GM18873 (cell line): Measurements from ENCODE around the gene OR10G8.
"Not testable (repeated sequence)": the region's sequence is repeated elsewhere in the genome, so short reads cannot be mapped to it uniquely, and the experiment has no call there.

Source experiments
- ATAC-seq: cut with Tn5 transposase; IDR thresholded peaks from one replicate; pipeline ENCODE4 v1.9.1; 2021; ENCODE audit warnings: mild to moderate bottlenecking, moderate library complexity, moderate number of reproducible peaks; ENCODE audit not compliant: unreplicated experiment, low FRiP score

Gene OR10G8, protein sequence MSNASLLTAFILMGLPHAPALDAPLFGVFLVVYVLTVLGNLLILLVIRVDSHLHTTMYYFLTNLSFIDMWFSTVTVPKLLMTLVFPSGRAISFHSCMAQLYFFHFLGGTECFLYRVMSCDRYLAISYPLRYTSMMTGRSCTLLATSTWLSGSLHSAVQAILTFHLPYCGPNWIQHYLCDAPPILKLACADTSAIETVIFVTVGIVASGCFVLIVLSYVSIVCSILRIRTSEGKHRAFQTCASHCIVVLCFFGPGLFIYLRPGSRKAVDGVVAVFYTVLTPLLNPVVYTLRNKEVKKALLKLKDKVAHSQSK

DNA sequence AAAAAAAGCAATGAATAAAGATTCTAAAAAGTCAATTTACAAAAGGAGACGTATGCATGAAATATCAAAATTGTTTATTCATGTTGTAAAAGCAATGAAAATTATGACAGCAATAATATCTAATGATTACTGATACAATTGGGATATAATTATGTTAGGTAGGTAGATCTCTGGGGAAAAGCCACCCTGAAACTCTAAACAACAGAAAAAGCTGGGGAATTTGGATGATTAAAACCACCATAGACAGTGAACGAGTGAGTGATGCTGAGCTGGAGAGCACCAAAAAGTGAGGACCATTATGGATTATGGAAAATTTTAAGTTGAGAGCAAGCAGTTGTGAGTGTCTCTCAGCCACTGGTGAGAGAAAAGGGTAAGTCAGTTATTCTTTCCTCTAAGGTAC is at the start of gene OR10G8:
TSS of gene OR10G8 (plus strand) at position 301 of the 400 bp plus-strand sequence. CDS start 2,825 bp downstream, outside the sequence.
- ATAC-seq, result no peak

DNA sequence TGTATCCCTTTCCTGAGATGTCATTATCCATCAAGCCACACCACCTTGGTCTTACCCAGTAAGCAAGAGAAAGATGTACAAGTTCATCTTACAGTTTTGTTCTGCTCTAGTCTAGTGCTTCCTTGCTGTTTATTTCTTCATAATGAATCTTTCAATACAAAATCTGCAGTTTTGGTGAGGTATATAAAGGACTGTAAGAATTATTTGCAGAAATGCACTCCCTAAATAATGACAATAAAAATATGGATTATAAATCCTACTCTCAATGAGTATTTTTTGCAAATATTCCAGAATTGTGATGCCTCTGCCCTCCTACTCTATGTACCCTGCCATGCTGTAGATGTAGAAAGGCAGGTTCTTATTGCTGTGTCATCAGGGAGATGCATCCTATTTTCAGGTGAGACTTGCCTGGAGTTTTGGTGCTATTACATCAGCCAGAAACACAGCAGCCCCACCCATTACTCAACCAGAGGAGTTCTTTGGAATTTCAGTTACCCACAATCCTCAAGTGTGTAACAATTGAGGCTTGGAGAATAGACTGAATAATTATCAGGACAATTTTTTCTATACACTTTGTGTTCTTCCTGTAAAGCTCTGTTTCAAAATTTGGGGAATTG is 48.8 kb upstream of the OR10G8 start, which contains the start of gene OR10S1:
TSS of gene OR10S1 (minus strand) at position 51 of the 617 bp plus-strand sequence. CDS start 117 bp downstream, outside the sequence.
- ATAC-seq, result no peak

DNA sequence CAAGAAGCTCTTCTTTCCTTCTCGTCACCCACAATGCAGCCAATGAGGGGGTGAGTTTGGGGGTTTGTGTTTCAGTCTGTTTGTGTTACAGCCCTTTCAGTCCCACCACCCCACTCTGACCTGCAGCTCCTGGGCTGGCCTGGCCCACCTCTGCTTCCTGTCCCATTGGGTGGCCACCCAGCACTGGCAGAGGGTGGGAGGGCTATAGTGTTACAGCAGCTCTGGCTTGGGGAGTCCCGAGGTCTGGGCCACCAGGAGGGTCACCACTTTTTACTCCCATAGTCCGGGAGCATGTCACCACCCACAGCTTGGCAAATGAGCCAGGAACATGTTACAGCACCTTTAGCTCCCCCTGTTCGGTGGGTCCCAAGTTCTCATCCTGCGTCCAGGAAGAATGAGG is 47.3 kb upstream of the OR10G8 start:
- ATAC-seq, result no peak

DNA sequence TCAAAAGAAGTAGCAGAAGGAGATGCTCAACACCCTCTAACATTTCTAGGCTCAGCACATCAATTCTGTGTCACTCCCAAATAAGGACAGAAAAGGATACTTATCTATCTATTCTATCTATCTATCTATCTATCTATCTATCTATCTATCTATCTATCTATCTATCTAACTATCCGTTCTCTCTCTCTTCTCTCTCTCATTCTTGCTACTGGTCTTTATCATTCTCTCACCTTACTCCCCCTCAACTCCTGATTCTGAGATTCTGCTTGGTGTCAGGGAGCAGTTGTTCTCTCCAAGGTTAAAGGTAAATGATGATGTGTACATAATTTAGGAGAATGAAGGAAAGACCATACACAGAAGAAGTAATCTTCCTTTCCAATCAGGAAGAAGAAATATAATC is 31.5 kb upstream of the OR10G8 start, which contains the start of gene OR10G6:
TSS of gene OR10G6 (minus strand) at position 43 of the 400 bp plus-strand sequence. CDS start at position 43, 0 bp downstream.
- no peak for ATAC-seq

DNA sequence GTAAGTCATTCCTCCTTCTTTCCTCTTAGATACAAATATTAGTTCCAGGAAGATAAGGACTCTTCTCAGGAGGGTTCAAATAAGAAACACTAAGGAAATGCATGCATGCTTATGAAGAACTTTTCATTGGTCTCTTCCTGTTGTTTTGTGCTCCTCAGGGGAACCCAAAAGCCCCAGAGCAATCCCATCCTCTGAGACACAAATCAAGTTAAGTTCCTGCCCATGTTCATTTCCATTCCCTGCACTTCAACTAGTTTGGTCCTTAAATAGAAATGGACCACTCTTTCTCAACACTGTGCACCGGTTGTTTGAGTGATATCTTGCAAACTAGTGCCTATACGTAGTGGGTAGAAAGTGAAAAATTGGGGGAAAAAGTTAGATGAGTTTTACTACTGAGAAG is 13.9 kb upstream of the OR10G8 start, which contains the start of gene OR10G4:
TSS of gene OR10G4 (plus strand) at position 301 of the 400 bp plus-strand sequence. CDS start 2,578 bp downstream, outside the sequence.
- ATAC-seq, result no peak

DNA sequence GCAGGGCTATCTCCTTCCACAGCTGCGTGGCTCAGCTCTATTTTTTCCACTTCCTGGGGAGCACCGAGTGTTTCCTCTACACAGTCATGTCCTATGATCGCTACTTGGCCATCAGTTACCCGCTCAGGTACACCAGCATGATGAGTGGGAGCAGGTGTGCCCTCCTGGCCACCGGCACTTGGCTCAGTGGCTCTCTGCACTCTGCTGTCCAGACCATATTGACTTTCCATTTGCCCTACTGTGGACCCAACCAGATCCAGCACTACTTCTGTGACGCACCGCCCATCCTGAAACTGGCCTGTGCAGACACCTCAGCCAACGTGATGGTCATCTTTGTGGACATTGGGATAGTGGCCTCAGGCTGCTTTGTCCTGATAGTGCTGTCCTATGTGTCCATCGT is 10.8 kb upstream of the OR10G8 start:
- ATAC-seq, result not testable (repeated sequence)

DNA sequence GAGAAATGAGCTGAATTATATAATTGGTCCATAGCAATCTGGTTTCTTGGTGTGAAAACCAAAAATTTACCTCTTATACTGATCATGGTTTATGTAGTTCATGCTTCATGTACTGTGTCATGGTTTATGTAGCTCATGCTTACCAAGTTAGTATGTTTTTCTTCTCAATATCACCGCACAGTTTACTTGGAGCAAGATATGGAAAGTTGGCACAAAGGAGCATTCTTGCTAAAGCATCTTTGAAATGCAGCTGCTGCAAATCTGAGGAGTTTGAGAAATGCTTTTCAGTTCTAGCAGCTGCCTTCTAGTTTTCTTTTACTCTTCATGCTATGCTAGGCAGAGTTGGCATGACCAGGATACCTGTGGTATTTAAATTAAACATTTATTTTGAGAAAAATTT is 10.1 kb downstream of the OR10G8 start:
- ATAC-seq, result no peak

DNA sequence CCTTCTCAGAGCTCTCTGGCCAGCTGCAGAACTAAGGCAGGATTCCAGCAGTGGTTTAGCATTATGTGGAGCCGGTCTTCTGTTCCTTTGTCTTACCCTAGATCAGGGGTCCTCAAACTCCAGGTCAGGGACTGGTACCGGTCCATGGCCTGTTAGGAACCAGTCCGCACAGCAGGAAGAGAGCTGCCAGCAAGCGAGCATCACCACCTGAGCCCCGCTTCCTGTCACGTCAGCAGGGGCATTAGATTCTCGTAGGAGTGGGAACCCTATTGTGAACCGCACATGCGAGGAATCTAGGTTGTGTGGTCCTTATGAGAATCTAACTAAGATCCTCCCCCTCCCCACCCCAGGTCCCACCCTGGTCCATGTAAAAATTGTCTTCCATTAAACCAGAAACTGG is 13.0 kb downstream of the OR10G8 start:
- ATAC-seq, result no peak

DNA sequence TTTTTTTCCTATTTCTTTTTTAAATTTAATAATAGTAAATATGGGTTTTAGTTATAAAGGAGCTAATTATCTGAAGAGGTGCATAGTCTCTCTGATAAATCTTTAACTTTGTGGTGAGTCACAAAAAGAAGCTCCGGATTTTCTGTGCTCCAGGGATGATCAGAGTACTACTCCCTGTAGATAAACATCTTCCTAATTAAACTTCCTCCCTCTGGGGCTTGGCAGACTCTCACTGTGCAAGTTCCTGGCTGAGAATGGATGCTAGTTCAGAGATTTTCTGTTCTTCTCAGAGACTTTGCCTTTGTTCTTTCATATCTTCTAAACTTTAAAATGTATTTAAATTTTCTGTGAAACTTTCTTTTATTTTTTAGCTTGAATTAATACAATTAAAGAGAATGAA is 14.7 kb downstream of the OR10G8 start, which contains the start of gene OR10G7:
TSS of gene OR10G7 (minus strand) at position 72 of the 400 bp plus-strand sequence. CDS start 2,324 bp downstream, outside the sequence.
- no peak for ATAC-seq

DNA sequence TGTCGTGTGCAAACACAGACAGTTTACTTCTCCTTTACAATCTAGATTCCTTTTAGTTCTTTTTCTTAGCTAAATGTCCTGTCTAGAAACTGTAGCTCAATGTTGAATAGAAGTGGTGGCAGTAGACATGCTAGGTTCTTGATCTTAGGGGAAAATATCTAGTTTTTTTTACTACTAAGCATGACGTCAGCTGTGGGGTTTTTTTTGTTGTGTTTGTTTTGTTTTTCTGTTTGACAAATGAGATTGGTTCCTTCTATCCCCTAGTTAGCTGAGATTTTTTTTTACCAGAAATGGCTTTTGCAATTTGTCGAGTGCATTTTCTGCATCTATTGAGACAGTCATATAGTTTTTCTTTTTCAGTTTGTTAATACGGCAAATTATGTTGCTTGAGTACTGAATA is 16.8 kb downstream of the OR10G8 start:
- ATAC-seq, result no peak

DNA sequence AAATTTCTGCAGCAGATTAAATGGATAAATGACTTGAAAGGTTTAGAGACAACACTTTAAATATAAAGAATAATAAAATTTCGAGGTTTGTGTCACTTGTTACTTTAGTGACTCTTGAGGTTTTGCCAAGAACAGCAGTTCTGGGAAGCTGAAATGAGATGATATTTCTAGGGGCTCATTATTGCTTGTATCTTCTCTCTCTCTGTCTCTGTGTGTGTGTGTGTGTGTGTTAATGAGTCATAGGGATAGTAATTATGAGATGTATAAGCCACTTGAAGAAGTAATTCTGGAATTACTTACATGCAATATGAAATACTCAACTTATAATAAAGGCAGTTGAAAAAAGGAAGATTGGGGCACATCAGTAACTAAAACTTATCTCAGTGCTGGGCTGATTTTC is 24.1 kb downstream of the OR10G8 start:
- no peak for ATAC-seq

DNA sequence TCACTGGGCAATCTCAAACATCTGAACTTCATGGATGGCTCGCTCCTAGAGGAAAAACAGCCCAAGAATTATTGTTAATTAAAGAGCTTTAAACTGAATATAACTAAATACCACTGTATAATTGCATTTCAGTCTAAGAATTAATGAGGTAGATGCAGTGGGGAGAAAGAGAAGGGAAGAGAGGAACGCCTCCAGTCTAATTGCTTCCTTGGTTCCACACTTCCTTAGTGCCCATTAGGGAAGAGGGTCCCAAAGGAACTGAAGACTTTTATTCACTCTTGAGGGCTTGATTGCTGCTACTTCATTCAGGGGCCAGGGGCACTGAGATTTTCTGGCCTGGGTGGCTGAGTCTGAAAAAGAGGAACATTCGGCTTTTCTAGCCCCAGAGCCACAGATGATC is 26.4 kb downstream of the OR10G8 start:
- ATAC-seq, result no peak

DNA sequence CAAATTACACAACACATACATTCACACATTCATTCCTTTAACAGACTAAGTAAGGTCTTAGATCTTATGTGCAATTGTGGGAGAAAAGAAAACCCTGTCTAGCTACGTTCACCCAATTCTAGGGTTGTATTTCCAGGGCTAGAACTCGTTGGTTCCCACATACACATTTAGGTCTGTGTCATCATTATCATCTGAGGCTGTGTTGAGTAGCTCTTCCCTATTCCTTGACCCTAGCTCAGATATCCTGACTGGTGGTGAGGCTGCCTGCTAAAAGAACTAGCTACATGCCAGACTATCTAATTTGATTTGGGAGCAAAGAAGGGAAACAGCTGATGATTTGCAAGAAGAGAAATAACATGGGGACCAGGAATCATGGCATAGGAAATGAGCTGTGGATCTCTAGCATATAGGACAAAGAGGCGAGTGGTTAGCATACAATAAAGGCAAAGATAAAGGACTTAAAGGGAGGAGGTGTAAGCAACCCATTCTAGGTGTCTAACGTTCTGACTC is 42.1 kb downstream of the OR10G8 start:
- ATAC-seq, result no peak

DNA sequence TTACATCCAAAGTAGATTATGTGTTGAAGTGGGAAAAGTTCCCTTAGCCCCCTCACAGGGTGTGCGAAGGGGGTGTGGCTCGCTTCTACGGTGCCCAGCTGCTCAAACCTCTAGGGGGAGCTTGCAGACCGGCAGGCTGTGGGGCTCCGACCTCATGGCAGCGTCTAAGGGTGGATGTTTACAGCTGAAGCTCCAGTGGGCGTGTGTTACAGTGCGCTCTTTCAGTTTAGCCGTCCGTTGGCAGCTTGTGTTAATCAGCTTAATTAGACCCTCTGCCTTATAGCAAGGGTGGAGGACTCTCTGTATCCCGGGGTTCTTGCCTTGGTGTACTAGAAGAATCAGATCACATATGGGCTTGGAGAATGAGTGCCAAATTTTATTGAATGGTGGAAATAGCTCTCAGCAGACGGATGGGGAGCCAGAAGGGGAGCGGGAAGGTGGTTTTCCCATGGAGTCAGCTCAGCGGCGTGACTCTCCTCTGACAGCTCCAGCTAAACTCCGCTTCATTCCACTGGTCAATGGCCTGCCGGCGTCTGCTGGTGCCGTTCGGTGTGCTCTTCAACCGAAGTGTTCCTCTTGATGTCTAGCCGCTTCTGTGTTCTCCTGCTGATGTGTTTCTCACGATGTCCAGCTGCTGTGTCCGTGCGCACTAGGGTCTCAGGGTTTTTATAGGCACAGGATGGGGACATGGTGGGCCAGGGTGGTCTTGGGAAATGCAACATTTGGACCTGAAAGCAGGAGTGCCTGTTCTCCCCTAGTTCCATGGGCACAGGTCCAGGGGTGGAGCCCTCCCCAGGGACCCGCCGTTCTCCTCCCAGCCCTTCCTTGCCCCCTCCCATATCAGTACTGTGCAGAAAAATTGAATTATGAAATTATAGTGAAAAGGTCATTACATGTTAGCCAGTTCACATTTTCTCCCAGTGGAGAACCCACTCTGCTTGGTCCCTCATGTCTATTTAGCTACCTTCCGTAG is 43.1 kb downstream of the OR10G8 start:
- no peak for ATAC-seq

DNA sequence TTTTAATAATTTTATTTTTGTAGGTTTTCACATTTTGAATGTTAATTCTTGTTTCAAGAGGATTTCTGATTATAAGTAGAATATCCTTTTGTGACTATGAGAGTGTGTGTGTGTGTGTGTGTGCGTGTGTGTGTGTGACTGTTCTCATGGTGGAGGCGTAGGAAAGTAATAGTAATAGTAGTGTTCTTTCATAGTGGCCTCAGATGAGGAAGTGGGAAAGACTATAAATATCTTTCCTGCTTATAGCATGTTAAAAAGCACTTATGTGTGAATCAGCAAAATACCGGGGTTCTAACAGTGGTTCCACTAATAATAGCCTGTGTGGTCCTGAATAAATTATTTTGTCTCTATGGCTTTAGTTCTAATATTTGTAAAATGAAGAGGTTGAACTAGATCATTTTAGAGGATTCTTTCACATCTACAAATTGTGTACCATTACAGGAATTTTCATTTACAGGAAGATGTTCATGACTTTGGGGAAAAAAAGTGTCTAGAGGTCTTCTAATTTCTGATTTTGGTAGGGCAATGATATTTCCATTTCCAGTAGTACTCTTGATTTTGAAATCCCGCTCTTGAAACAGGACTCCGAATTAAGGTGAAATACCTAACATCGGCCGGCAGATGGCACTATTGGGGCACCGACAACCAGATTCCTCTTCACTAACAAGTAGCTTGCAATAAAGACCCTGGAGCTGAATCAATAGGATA is 44.5 kb downstream of the OR10G8 start:
- ATAC-seq, result peak; percentile 82

DNA sequence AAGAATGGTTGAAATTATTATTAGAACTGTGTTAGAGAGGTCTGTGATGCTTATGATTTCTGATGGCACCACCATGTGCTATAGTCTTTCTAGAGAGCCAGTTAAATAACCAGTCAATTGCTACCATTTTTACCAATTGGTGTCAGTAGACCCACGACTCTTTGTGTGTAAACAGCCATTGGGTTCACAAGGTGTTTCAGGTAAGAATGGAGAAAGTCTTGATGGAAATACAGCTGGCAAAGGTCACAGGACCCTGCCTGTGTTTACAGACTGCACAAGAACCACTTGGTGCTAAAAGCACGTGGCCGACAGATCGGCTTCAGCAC is 45.0 kb downstream of the OR10G8 start:
- ATAC-seq, result no peak

DNA sequence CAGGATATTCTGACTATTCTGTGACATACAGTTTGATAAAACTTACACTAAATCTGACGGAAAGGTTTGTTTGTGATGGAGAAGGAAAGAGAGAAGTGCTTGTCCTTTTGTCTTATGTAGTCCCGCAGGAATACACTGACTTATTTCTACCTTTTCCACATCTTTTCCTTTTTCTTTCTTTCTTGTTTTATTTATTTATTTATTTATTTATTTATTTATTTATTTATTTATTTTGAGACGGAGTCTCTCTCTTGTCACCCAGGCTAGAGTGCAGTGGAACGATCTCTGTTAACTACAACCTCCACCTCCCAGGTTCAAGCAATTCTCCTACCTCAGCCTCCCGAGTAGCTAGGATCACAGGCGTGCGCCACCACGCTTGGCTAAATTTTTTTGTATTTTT is 45.5 kb downstream of the OR10G8 start:
- ATAC-seq, result no peak

DNA sequence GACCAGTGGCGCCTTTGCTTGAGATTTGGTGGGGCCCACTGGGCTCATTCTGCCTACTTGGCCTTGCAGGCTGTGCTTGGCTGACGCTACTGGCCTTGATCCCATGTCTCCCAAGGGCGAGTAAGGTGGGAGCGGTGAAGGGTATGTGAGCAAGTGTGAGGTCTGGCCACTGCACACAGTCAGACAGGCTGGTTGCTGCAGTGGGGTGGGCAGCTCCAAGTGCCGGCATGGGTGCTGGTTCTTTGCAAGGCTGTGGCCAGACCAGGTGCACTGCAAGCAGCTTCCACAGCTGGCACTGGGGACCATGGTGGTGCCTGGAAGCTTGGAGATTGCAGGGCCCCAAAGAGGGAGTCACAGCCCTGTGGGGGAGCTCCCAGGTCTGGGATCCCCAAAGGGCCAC is 48.0 kb downstream of the OR10G8 start:
- no peak for ATAC-seq

DNA sequence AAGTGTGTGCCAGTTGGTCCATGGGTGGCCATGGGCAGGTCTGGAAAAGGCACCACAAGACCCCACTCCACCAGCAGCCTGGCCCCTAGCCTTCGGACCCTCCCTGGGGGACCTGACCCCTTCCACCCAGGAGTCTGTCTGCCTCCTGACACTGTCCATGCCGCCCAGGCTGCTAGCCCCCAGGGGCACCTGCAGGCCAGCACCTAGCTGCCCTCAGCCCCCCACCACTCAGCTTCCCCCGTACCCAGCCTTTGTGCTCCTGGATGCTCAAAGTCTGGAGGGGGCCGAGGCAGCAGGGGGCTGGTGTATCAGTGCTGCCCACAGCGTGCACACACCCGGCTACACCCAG is 48.9 kb downstream of the OR10G8 start:
- no peak for ATAC-seq
